NB4 (cell line): ENCODE results near the gene PDZRN4.
"Not testable (repeated sequence)": the region's sequence is repeated elsewhere in the genome, so short reads cannot be mapped to it uniquely, and the experiment has no call there.

Experiments
- DNase-seq: peaks from one replicate; pipeline ENCODE4 v3.0.0; 2010; ENCODE audit warnings: low read depth
- H3K4me3 ChIP-seq: one replicate; pipeline ENCODE4 v1.5.1; 2011; ENCODE audit warnings: mild to moderate bottlenecking, low read depth, low read length, moderate library complexity
- MYC ChIP-seq: IDR thresholded peaks from 2 replicates; pipeline ENCODE4 v1.6.1; 2011; ENCODE audit warnings: low read depth, low read length
- POLR2A ChIP-seq: IDR thresholded peaks from 2 replicates; pipeline ENCODE4 v1.6.1; 2011; ENCODE audit warnings: mild to moderate bottlenecking; ENCODE audit not compliant: insufficient read length; ENCODE audit errors: extremely low read depth
- TF ChIP-seq, protein P1 (sequence below): IDR thresholded peaks from 2 replicates; pipeline ENCODE4 v1.6.1; 2011; ENCODE audit warnings: low read depth, low read length
- TF ChIP-seq, protein P2 (sequence below): IDR thresholded peaks from one replicate; pipeline ENCODE4 v1.5.1; 2012; ENCODE audit warnings: low read depth, low read length

Gene PDZRN4

DNA sequence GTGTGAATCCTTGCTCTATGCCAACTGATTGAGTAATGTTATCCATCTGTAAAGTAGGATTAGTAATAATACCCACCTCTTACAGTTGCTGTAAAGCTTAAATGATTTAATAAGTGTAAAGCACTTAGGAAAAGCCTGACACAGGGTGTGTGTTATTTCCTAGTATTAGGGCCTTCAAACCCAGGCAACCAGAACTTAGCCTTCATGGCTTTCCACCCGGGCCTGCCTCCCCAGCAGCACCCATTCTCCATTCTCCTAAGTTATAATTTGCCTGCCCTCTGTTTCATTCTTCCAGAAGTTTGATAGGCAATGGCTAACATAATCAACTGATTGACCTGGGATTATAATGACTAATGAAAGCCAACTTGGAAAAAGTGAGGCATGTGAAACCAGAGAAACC lies 20.4 kb upstream of the PDZRN4 start:
- TF ChIP-seq POLR2A = no peak
- no peak for TF ChIP-seq MYC
- TF ChIP-seq, protein P1, sequence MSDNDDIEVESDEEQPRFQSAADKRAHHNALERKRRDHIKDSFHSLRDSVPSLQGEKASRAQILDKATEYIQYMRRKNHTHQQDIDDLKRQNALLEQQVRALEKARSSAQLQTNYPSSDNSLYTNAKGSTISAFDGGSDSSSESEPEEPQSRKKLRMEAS = no peak
- TF ChIP-seq, protein P2, sequence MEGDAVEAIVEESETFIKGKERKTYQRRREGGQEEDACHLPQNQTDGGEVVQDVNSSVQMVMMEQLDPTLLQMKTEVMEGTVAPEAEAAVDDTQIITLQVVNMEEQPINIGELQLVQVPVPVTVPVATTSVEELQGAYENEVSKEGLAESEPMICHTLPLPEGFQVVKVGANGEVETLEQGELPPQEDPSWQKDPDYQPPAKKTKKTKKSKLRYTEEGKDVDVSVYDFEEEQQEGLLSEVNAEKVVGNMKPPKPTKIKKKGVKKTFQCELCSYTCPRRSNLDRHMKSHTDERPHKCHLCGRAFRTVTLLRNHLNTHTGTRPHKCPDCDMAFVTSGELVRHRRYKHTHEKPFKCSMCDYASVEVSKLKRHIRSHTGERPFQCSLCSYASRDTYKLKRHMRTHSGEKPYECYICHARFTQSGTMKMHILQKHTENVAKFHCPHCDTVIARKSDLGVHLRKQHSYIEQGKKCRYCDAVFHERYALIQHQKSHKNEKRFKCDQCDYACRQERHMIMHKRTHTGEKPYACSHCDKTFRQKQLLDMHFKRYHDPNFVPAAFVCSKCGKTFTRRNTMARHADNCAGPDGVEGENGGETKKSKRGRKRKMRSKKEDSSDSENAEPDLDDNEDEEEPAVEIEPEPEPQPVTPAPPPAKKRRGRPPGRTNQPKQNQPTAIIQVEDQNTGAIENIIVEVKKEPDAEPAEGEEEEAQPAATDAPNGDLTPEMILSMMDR = no peak
- DNase-seq = no peak
- H3K4me3 ChIP-seq = no peak overlapping the region

DNA sequence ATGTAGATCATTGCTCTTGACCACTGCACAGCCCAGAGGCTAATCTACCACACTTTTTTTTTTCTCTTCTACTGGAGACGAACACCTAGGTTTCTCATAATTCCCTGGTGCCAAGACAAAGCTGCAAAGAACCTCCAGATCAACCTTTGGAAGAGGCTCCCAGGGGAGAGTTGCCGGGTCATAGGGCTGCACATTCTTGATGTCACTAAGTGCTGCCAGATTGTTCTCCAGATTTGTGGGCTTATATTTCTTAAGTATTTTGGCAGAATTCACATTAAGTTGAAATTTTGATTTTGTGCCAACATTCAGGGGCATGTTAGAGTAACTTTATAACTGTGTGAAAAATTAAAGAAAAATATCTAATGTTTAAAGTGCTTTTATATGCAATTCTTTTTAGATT lies 13.5 kb upstream of the PDZRN4 start:
- TF ChIP-seq MYC (no peak), POLR2A (no peak)
- TF ChIP-seq, protein P1 = no peak
- TF ChIP-seq, protein P2 = no peak
- H3K4me3 ChIP-seq = no peak overlapping the region
- no peak for DNase-seq

DNA sequence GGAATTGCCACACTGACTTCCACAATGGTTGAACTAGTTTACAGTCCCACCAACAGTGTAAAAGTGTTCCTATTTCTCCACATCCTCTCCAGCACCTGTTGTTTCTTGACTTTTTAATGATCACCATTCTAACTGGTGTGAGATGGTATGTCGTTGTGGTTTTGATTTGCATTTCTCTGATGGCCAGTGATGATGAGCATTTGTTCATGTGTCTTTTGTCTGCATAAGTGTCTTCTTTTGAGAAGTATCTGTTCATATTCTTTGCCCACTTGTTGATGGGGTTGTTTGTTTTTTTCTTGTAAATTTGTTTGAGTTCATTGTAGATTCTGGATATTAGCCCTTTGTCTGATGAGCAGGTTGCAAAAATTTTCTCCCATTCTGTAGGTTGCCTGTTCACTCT lies 8.6 kb upstream of the PDZRN4 start:
- H3K4me3 ChIP-seq, DNase-seq: not testable (repeated sequence)

DNA sequence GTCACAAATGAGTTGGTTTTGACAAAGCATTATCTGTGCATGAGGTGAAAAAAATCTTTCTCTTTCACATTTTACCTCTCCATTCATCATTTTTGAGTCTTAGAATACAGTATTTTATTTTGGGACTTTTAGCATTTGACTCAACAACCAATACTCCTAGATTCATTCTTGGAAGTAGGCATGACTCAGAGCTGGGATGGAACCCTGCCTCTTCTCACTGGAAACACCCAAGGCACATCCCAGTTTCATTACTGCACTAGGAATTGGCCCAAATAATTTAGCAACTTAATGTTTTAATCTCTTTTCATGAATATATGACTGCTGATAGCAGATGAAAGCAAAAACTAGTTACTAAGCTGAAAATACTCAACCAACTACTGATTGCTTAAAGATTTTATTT lies 3.3 kb upstream of the PDZRN4 start:
- H3K4me3 ChIP-seq = no peak overlapping the region
- TF ChIP-seq POLR2A (no peak), MYC (no peak)
- TF ChIP-seq, protein P1 = no peak
- TF ChIP-seq, protein P2 = no peak
- DNase-seq = no peak

DNA sequence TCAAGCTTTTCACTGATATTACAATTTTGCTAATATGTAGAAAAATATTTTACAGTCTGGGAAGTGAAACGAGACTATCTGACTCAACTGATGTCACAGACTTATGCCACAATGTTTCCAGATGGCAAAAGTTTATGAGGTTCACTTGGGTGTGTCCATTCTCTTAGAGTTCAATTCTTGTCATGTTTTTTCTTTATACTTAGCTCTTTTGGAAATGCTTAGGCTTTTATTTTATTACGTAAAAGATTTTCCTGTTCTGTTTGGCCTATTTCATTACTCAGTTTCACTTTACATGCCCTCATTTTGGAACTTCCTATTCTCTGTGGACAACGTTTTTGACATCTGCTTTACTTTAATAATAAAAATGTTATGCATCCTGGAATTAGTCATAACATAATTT lies 2.1 kb upstream of the PDZRN4 start:
- DNase-seq = no peak
- TF ChIP-seq, protein P2 = no peak
- TF ChIP-seq MYC = no peak
- TF ChIP-seq POLR2A = no peak
- TF ChIP-seq, protein P1 = no peak
- no peak overlapping the region for H3K4me3 ChIP-seq

DNA sequence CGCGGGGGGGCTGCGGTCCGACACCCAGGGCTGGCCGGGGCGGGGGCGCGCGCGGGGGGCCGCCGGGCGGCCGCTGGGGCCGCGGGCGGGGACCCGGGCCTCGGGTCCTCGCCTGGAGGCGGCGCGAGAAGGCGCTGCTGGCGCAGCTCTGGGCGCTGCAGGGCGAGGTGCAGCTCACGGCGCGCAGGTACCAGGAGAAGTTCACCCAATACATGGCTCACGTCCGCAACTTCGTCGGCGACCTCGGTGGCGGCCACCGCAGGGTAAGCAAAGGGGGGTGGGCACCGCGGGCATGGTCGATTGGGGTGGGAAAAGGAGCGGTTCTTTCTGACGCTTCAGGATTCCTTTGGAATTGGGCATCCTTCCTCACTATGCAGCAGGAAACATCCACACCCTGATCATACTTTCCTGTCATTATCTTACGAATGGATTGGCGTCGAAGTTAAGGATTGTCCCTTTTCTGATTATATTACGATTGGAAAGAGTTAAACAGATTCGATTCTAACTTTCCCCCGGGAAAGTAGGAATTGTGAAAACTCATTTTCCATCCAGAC lies 798 bp downstream of the PDZRN4 start:
- TF ChIP-seq POLR2A (no peak), MYC (no peak)
- TF ChIP-seq, protein P1 = no peak
- TF ChIP-seq, protein P2 = no peak
- DNase-seq = no peak
- no peak overlapping the region for H3K4me3 ChIP-seq
